Loucy (cell line): Measurements from ENCODE around the gene SMCR8.

Experiments used
- H2AFZ ChIP-seq: fragments of 200-600 bp; sonication (generic); 2 replicates; pipeline ENCODE4 v1.6.0; 2016; ENCODE audit warnings: antibody characterized with exemption, mild to moderate bottlenecking, low read length, moderate library complexity
- H3F3A ChIP-seq: fragments of 200-600 bp; 2 replicates; pipeline ENCODE4 v1.6.0; 2016; ENCODE audit warnings: antibody characterized with exemption, low read depth, mild to moderate bottlenecking
- H3K27me3 ChIP-seq: fragments of 200-600 bp; sonication (generic); 2 replicates; pipeline ENCODE4 v1.6.1; 2014; ENCODE audit warnings: low read length, mild to moderate bottlenecking; ENCODE audit not compliant: insufficient read depth, poor library complexity, severe bottlenecking
- H3K36me3 ChIP-seq: fragments of 200-600 bp; sonication (generic); 2 replicates; pipeline ENCODE4 v1.6.1; 2016; ENCODE audit warnings: low read length; ENCODE audit not compliant: insufficient read depth
- H3K4me1 ChIP-seq: fragments of 200-600 bp; sonication (generic); 2 replicates; pipeline ENCODE4 v1.5.1; 2014; ENCODE audit warnings: low read length, mild to moderate bottlenecking; ENCODE audit not compliant: insufficient read depth, poor library complexity, severe bottlenecking
- H3K4me2 ChIP-seq: fragments of 200-600 bp; sonication (generic); 2 replicates; pipeline ENCODE4 v1.6.0; 2014; ENCODE audit warnings: antibody characterized with exemption, low read length, low read depth, mild to moderate bottlenecking; ENCODE audit not compliant: poor library complexity, severe bottlenecking
- H3K4me3 ChIP-seq: fragments of 200-600 bp; sonication (generic); 2 replicates; pipeline ENCODE4 v1.5.1; 2014; ENCODE audit warnings: low read length, mild to moderate bottlenecking, mixed read lengths; ENCODE audit not compliant: poor library complexity, severe bottlenecking
- H3K79me2 ChIP-seq: fragments of 200-600 bp; sonication (generic); 2 replicates; pipeline ENCODE4 v1.6.1; 2014; ENCODE audit warnings: low read length; ENCODE audit not compliant: insufficient read depth
- H3K9ac ChIP-seq: fragments of 200-600 bp; sonication (generic); 2 replicates; pipeline ENCODE4 v1.6.0; 2014; ENCODE audit warnings: mild to moderate bottlenecking, low read depth, low read length, moderate library complexity; ENCODE audit not compliant: poor library complexity, severe bottlenecking
- H3K9me2 ChIP-seq: fragments of 200-600 bp; sonication (generic); replicated peaks from 2 replicates; pipeline ENCODE4 v1.6.1; 2016; ENCODE audit warnings: low read depth, low read length, mixed read lengths
- H3K9me3 ChIP-seq: fragments of 200-600 bp; sonication (generic); 2 replicates; pipeline ENCODE4 v1.6.1; 2014; ENCODE audit warnings: mild to moderate bottlenecking, antibody characterized with exemption, low read length, low read depth; ENCODE audit not compliant: insufficient read depth
- H4K20me1 ChIP-seq: fragments of 200-600 bp; sonication (generic); 2 replicates; pipeline ENCODE4 v1.6.0; 2014; ENCODE audit warnings: antibody characterized with exemption, low read length, mild to moderate bottlenecking; ENCODE audit not compliant: insufficient read depth, poor library complexity, severe bottlenecking
- CTCF ChIP-seq: fragments of 200-600 bp; sonication (generic); conservative IDR thresholded peaks from 2 replicates; pipeline ENCODE4 v1.5.1; 2014; ENCODE audit warnings: mild to moderate bottlenecking, antibody characterized with exemption, low read length
- EZH2phosphoT487 ChIP-seq: fragments of 200-600 bp; IDR thresholded peaks from 2 replicates; pipeline ENCODE4 v1.6.1; 2018; ENCODE audit warnings: antibody characterized with exemption, mild to moderate bottlenecking, moderate library complexity, borderline replicate concordance

The SMCR8 gene

GRCh38 chr17:18364166-18364565 lies 49.1 kb downstream of the SMCR8 start:
- Histone ChIP-seq H4K20me1 (peaks cover 6% of the 10 kb centered on the region), H3K9me2 (no peaks in the 10 kb centered on the region), H3K9me3 (no peaks in the 10 kb centered on the region), H3K79me2 (peaks cover 41% of the 10 kb centered on the region), H3K4me3 (no peak overlapping the region), H2AFZ (no peak overlapping the region), H3K4me1 (peaks cover 13% of the 10 kb centered on the region), H3F3A (no peaks in the 10 kb centered on the region), H3K27me3 (no peaks in the 10 kb centered on the region), H3K4me2 (peak overlapping the region; percentile 100), H3K9ac (peak overlapping the region; percentile 94), H3K36me3 (no peaks in the 10 kb centered on the region)
- TF ChIP-seq EZH2phosphoT487 (no peak), CTCF (no peak)

- no peaks in the 10 kb centered on the region for H3F3A ChIP-seq
- H4K20me1 ChIP-seq = no peaks in the 10 kb centered on the region
- H3K4me1 ChIP-seq = no peaks in the 10 kb centered on the region
- no peaks in the 10 kb centered on the region for H3K9me2 ChIP-seq
- no peak overlapping the region for H2AFZ ChIP-seq
- TF ChIP-seq CTCF = no peak
- TF ChIP-seq EZH2phosphoT487 = no peak
- H3K4me2 ChIP-seq = no peak overlapping the region
- no peaks in the 10 kb centered on the region for H3K27me3 ChIP-seq
- no peak overlapping the region for H3K9ac ChIP-seq
- no peaks in the 10 kb centered on the region for H3K9me3 ChIP-seq
- H3K4me3 ChIP-seq = no peak overlapping the region
- no peaks in the 10 kb centered on the region for H3K79me2 ChIP-seq
- no peaks in the 10 kb centered on the region for H3K36me3 ChIP-seq
Observed at GRCh38 chr17:18368946-18369345, 53.9 kb downstream of the SMCR8 start.

GRCh38 chr17:18370761-18371160 lies 55.7 kb downstream of the SMCR8 start:
- H2AFZ ChIP-seq = no peak overlapping the region
- no peak overlapping the region for H3K4me2 ChIP-seq
- TF ChIP-seq CTCF (no peak), EZH2phosphoT487 (no peak)
- no peaks in the 10 kb centered on the region for H3K79me2 ChIP-seq
- no peaks in the 10 kb centered on the region for H3K9me2 ChIP-seq
- no peak overlapping the region for H3K4me3 ChIP-seq
- H3F3A ChIP-seq = no peaks in the 10 kb centered on the region
- H3K9ac ChIP-seq = no peak overlapping the region
- H3K4me1 ChIP-seq = no peaks in the 10 kb centered on the region
- no peaks in the 10 kb centered on the region; the same call in 1 of the 2 replicates for H3K9me3 ChIP-seq
- H3K36me3 ChIP-seq = no peaks in the 10 kb centered on the region
- no peaks in the 10 kb centered on the region for H3K27me3 ChIP-seq
- H4K20me1 ChIP-seq = no peaks in the 10 kb centered on the region
